Neural cell (in vitro differentiated cells): Measurements from ENCODE around the gene DMWD.

Experiments used
- EP300 ChIP-seq: fragments of 450-650 bp; conservative IDR thresholded peaks from 2 replicates; pipeline ENCODE4 v1.6.1; 2014; ENCODE audit warnings: antibody characterized with exemption, mild to moderate bottlenecking, moderate library complexity; ENCODE audit not compliant: poor library complexity, severe bottlenecking
- EZH2 ChIP-seq: fragments of 200-600, 300-800 bp; shearing (Covaris generic), sonication (generic); IDR thresholded peaks from 2 replicates; pipeline ENCODE4 v1.6.1; 2014; ENCODE audit warnings: antibody characterized with exemption, low read length, borderline replicate concordance, mild to moderate bottlenecking; ENCODE audit not compliant: insufficient read depth, poor library complexity, severe bottlenecking
- POLR2AphosphoS5 ChIP-seq: IDR thresholded peaks from 2 replicates; pipeline ENCODE4 v1.6.1; 2012
- REST ChIP-seq: IDR thresholded peaks from 2 replicates; pipeline ENCODE4 v1.6.1; 2012; ENCODE audit warnings: borderline replicate concordance
- SMC3 ChIP-seq: fragments of 450-650 bp; conservative IDR thresholded peaks from 2 replicates; pipeline ENCODE4 v1.6.1; 2014; ENCODE audit warnings: antibody characterized with exemption, mild to moderate bottlenecking, moderate library complexity; ENCODE audit not compliant: poor library complexity
- TAF1 ChIP-seq: IDR thresholded peaks from 2 replicates; pipeline ENCODE4 v1.6.1; 2012; ENCODE audit warnings: low read depth
- TF ChIP-seq, protein P1 (sequence below): fragments of 450-650 bp; IDR thresholded peaks from 2 replicates; pipeline ENCODE4 v1.5.1; 2014; ENCODE audit warnings: antibody characterized with exemption, mild to moderate bottlenecking, moderate library complexity; ENCODE audit not compliant: poor library complexity, severe bottlenecking

DNA sequence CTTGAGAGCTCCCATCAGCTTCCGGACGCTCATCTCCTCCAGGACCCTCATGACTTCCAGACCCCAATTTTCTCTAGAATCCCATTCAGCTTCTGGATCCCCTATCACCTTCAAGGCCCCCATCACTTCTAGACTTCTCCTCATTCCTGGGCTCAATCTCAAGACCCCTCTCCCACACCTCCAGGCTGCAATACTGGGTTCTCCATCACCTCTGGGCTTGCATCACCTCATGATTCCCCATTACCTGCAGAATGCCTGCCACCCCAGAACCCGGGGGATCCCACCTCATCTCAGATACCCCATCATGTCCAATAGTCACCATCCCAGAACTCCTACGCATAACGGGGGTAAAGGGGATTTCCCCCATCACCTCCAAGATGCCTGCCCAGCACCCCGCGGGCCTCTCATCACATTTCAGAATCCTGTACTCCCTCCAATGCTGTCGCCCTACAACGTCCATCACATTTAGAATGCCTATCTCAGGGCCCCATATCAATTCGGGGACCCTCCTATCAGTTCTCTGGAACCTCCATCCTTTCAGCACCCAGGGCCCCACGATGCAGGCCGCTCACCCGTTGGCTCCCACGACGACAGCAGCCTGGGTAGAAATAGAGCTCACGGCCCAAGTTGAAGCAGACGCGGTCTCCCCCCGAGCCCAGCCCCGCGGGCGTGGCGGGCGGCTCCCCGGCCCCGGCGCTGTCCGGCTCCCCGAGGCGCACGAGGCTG lies 738 bp downstream of the DMWD start:
- TF ChIP-seq REST (no peak), POLR2AphosphoS5 (no peak), EZH2 (no peak), SMC3 (no peak), TAF1 (no peak), EP300 (no peak)
- TF ChIP-seq, protein P1, sequence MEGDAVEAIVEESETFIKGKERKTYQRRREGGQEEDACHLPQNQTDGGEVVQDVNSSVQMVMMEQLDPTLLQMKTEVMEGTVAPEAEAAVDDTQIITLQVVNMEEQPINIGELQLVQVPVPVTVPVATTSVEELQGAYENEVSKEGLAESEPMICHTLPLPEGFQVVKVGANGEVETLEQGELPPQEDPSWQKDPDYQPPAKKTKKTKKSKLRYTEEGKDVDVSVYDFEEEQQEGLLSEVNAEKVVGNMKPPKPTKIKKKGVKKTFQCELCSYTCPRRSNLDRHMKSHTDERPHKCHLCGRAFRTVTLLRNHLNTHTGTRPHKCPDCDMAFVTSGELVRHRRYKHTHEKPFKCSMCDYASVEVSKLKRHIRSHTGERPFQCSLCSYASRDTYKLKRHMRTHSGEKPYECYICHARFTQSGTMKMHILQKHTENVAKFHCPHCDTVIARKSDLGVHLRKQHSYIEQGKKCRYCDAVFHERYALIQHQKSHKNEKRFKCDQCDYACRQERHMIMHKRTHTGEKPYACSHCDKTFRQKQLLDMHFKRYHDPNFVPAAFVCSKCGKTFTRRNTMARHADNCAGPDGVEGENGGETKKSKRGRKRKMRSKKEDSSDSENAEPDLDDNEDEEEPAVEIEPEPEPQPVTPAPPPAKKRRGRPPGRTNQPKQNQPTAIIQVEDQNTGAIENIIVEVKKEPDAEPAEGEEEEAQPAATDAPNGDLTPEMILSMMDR, result no peak
